GM23338 (cell line): ENCODE results near the gene CACNA2D1. TPM values are rescaled to one million over a fixed set of nuclear protein-coding genes. Genes with fewer than 3 reads are reported as not detected.

Experiments
- ATAC-seq: fragments of 200-7000 bp; cut with Tn5 transposase; 3 replicates; pipeline ENCODE4 v1.9.1; 2020
- DNase-seq: peaks from one replicate; pipeline ENCODE4 v3.0.0-alpha.2; 2015; ENCODE audit warnings: low spot score
- H2AFZ ChIP-seq: fragments of 200-600 bp; sonication (generic); 2 replicates; pipeline ENCODE4 v1.8.0; 2016; ENCODE audit warnings: antibody characterized with exemption, mild to moderate bottlenecking, moderate library complexity
- H3F3A ChIP-seq: fragments of 200-600 bp; sonication (generic); replicated peaks from 2 replicates; pipeline ENCODE4 v1.8.0; 2017; ENCODE audit warnings: antibody characterized with exemption, mixed run types, low read depth
- H3K27ac ChIP-seq: fragments of 200-600 bp; sonication (generic); 2 replicates; pipeline ENCODE4 v1.6.1; 2016; ENCODE audit warnings: low read depth
- H3K27me3 ChIP-seq: fragments of 200-600 bp; sonication (generic); 2 replicates; pipeline ENCODE4 v1.8.0; 2016; ENCODE audit warnings: mild to moderate bottlenecking, mixed run types, moderate library complexity; ENCODE audit not compliant: insufficient read depth
- H3K36me3 ChIP-seq: fragments of 200-600 bp; sonication (generic); 2 replicates; pipeline ENCODE4 v1.8.0; 2016; ENCODE audit warnings: mild to moderate bottlenecking; ENCODE audit not compliant: insufficient read depth
- H3K4me1 ChIP-seq: fragments of 200-600 bp; sonication (generic); 2 replicates; pipeline ENCODE4 v1.8.0; 2016; ENCODE audit warnings: mild to moderate bottlenecking, moderate library complexity; ENCODE audit not compliant: insufficient read depth
- H3K4me2 ChIP-seq: fragments of 200-600 bp; sonication (generic); 2 replicates; pipeline ENCODE4 v1.7.1; 2017; ENCODE audit warnings: mixed run types
- H3K4me3 ChIP-seq: fragments of 200-600 bp; sonication (generic); 2 replicates; pipeline ENCODE4 v1.6.1; 2016; ENCODE audit warnings: mixed run types
- H3K79me2 ChIP-seq: fragments of 200-600 bp; sonication (generic); replicated peaks from 2 replicates; pipeline ENCODE4 v1.8.0; 2017; ENCODE audit warnings: mild to moderate bottlenecking; ENCODE audit not compliant: insufficient read depth
- H3K9me2 ChIP-seq: fragments of 200-600 bp; sonication (generic); 2 replicates; pipeline ENCODE4 v1.8.0; 2017; ENCODE audit not compliant: insufficient read depth
- H4K20me1 ChIP-seq: fragments of 200-600 bp; sonication (generic); replicated peaks from 2 replicates; pipeline ENCODE4 v1.8.0; 2017; ENCODE audit warnings: mild to moderate bottlenecking; ENCODE audit not compliant: insufficient read depth
- H3K27ac Mint-ChIP-seq: 2 replicates; pipeline ENCODE4 v1.8.0; 2020; ENCODE audit warnings: inconsistent platforms, mild to moderate bottlenecking, moderate library complexity, mixed read lengths
- H3K27me3 Mint-ChIP-seq: 3 replicates; pipeline ENCODE4 v1.8.0; 2022; ENCODE audit warnings: low read depth, mild to moderate bottlenecking, moderate library complexity, mixed read lengths, inconsistent platforms; ENCODE audit not compliant: insufficient read depth, poor library complexity
- H3K36me3 Mint-ChIP-seq: 3 replicates; pipeline ENCODE4 v1.8.0; 2021; ENCODE audit warnings: low read depth, mild to moderate bottlenecking, inconsistent platforms, moderate library complexity, mixed read lengths
- H3K4me1 Mint-ChIP-seq: 3 replicates; pipeline ENCODE4 v1.8.0; 2020; ENCODE audit warnings: mild to moderate bottlenecking, inconsistent platforms, mixed read lengths
- H3K4me3 Mint-ChIP-seq: 3 replicates; pipeline ENCODE4 v1.8.0; 2021; ENCODE audit warnings: moderate library complexity, mild to moderate bottlenecking, inconsistent platforms, mixed read lengths
- H3K9me3 Mint-ChIP-seq: 3 replicates; pipeline ENCODE4 v1.8.0; 2020; ENCODE audit warnings: moderate library complexity, mild to moderate bottlenecking, inconsistent platforms, mixed read lengths
- CREB1 ChIP-seq: fragments of 250-450 bp; sonication (Bioruptor Pico); IDR thresholded peaks from 2 replicates; pipeline ENCODE4 v1.5.0; 2020; ENCODE audit warnings: low read depth, mild to moderate bottlenecking, moderate library complexity
- ETS1 ChIP-seq: IDR thresholded peaks from 2 replicates; pipeline ENCODE4 v1.6.1; 2016; ENCODE audit warnings: antibody characterized with exemption
- EZH2 ChIP-seq: fragments of 200-600 bp; sonication (generic); IDR thresholded peaks from one replicate; pipeline ENCODE4 v1.8.0; 2017; ENCODE audit warnings: antibody characterized with exemption, mild to moderate bottlenecking, low read depth; ENCODE audit not compliant: unreplicated experiment
- EZH2phosphoT487 ChIP-seq: fragments of 200-600 bp; sonication (generic); IDR thresholded peaks from one replicate; pipeline ENCODE4 v1.8.1; 2018; ENCODE audit warnings: antibody characterized with exemption; ENCODE audit not compliant: unreplicated experiment
- JUNB ChIP-seq: IDR thresholded peaks from one replicate; pipeline ENCODE4 v1.6.1; 2016; ENCODE audit warnings: antibody characterized with exemption; ENCODE audit not compliant: unreplicated experiment
- NANOG ChIP-seq: IDR thresholded peaks from 2 replicates; pipeline ENCODE4 v1.6.1; 2016; ENCODE audit warnings: antibody characterized with exemption, borderline replicate concordance
- POLR2AphosphoS5 ChIP-seq: IDR thresholded peaks from 2 replicates; pipeline ENCODE4 v1.6.1; 2016; ENCODE audit warnings: antibody characterized with exemption, low read depth
- STAT1 ChIP-seq: IDR thresholded peaks from one replicate; pipeline ENCODE4 v1.6.1; 2016; ENCODE audit warnings: antibody characterized with exemption; ENCODE audit not compliant: unreplicated experiment
- ZNF114 ChIP-seq: fragments of 250-450 bp; sonication (Bioruptor Pico); IDR thresholded peaks from 2 replicates; pipeline ENCODE4 v1.5.0; 2020; ENCODE audit warnings: mild to moderate bottlenecking, moderate library complexity
- ZNF331 ChIP-seq: fragments of 250-450 bp; sonication (Bioruptor Pico); IDR thresholded peaks from 2 replicates; pipeline ENCODE4 v1.5.0; 2020; ENCODE audit warnings: low read depth, mild to moderate bottlenecking, moderate library complexity
- ZNF462 ChIP-seq: fragments of 250-450 bp; sonication (Bioruptor Pico); IDR thresholded peaks from 2 replicates; pipeline ENCODE4 v1.5.0; 2020; ENCODE audit warnings: mild to moderate bottlenecking, moderate library complexity
- polyA plus RNA-seq: library from polyadenylated mRNA; unstranded; fragments of >200 nt; fragmentation: Nextera tagmentation; extraction: Ambion mirVana; gene quantifications from 2 replicates; pipeline ENCODE4 v1.2.1, GENCODE V29; 2016
- total RNA-seq: library from RNA; depleted of rRNA; stranded (reverse); fragments of >200 nt; shearing (Covaris generic); gene quantifications from 2 replicates; pipeline ENCODE4 v1.2.3, GENCODE V29; 2014
- TF ChIP-seq, protein P1 (sequence below), 2 experiments: fragments of 200-600 bp in 1 of 2; sonication (generic) in 1 of 2; conservative IDR thresholded peaks; 2 replicates each; pipeline versions ENCODE4 v1.5.1 to v1.6.1; 2016 to 2017; ENCODE audit warnings: antibody characterized with exemption in 2 of 2, low read depth in 2 of 2, mild to moderate bottlenecking in 2 of 2, moderate library complexity in 1 of 2
- TF ChIP-seq, protein P2 (sequence below): IDR thresholded peaks from one replicate; pipeline ENCODE4 v1.6.1; 2018; ENCODE audit warnings: antibody characterized with exemption; ENCODE audit not compliant: unreplicated experiment

The CACNA2D1 gene
- total and polyA plus RNA-seq, 2 experiments from 2014 or later, result 7.0 to 20.4 TPM

GRCh38 chr7:82156893-82157292 is 286.7 kb downstream of the CACNA2D1 start:
- H3K4me1 ChIP-seq, result peaks cover 8% of the 10 kb centered on the region
- H3K4me2 ChIP-seq, result no peak overlapping the region
- Mint-ChIP-seq H3K4me3 (no peak overlapping the region), H3K27ac (no peak overlapping the region), H3K4me1 (peaks cover 18% of the 10 kb centered on the region), H3K27me3 (no peaks in the 10 kb centered on the region), H3K9me3 (no peaks in the 10 kb centered on the region), H3K36me3 (no peaks in the 10 kb centered on the region)
- H3K79me2 ChIP-seq, result no peaks in the 10 kb centered on the region
- no peak overlapping the region for H3K4me3 ChIP-seq
- H4K20me1 ChIP-seq, result no peaks in the 10 kb centered on the region
- no peak overlapping the region for H2AFZ ChIP-seq
- no peaks in the 10 kb centered on the region for H3F3A ChIP-seq
- H3K9me2 ChIP-seq, result no peaks in the 10 kb centered on the region
- TF ChIP-seq ZNF114 (CRISPR knock-in tag), result no peak
- TF ChIP-seq POLR2AphosphoS5, result no peak
- no peak for TF ChIP-seq ZNF462
- TF ChIP-seq ZNF331 (CRISPR knock-in tag), result no peak
- no peak for TF ChIP-seq CREB1 (CRISPR knock-in tag)
- TF ChIP-seq JUNB, result no peak
- no peak for TF ChIP-seq STAT1
- TF ChIP-seq EZH2phosphoT487, result no peak
- TF ChIP-seq NANOG, result no peak
- no peak for TF ChIP-seq ETS1
- TF ChIP-seq EZH2, result no peak
- TF ChIP-seq, protein P1, sequence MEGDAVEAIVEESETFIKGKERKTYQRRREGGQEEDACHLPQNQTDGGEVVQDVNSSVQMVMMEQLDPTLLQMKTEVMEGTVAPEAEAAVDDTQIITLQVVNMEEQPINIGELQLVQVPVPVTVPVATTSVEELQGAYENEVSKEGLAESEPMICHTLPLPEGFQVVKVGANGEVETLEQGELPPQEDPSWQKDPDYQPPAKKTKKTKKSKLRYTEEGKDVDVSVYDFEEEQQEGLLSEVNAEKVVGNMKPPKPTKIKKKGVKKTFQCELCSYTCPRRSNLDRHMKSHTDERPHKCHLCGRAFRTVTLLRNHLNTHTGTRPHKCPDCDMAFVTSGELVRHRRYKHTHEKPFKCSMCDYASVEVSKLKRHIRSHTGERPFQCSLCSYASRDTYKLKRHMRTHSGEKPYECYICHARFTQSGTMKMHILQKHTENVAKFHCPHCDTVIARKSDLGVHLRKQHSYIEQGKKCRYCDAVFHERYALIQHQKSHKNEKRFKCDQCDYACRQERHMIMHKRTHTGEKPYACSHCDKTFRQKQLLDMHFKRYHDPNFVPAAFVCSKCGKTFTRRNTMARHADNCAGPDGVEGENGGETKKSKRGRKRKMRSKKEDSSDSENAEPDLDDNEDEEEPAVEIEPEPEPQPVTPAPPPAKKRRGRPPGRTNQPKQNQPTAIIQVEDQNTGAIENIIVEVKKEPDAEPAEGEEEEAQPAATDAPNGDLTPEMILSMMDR (conservative IDR thresholded peaks at IDR 0.05; ENCODE audit: low read depth in 2 of 2), result no peak
- TF ChIP-seq, protein P2, sequence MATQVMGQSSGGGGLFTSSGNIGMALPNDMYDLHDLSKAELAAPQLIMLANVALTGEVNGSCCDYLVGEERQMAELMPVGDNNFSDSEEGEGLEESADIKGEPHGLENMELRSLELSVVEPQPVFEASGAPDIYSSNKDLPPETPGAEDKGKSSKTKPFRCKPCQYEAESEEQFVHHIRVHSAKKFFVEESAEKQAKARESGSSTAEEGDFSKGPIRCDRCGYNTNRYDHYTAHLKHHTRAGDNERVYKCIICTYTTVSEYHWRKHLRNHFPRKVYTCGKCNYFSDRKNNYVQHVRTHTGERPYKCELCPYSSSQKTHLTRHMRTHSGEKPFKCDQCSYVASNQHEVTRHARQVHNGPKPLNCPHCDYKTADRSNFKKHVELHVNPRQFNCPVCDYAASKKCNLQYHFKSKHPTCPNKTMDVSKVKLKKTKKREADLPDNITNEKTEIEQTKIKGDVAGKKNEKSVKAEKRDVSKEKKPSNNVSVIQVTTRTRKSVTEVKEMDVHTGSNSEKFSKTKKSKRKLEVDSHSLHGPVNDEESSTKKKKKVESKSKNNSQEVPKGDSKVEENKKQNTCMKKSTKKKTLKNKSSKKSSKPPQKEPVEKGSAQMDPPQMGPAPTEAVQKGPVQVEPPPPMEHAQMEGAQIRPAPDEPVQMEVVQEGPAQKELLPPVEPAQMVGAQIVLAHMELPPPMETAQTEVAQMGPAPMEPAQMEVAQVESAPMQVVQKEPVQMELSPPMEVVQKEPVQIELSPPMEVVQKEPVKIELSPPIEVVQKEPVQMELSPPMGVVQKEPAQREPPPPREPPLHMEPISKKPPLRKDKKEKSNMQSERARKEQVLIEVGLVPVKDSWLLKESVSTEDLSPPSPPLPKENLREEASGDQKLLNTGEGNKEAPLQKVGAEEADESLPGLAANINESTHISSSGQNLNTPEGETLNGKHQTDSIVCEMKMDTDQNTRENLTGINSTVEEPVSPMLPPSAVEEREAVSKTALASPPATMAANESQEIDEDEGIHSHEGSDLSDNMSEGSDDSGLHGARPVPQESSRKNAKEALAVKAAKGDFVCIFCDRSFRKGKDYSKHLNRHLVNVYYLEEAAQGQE, result no peak
- no peak overlapping the region for H3K27ac ChIP-seq
- H3K27me3 ChIP-seq, result peaks cover 3% of the 10 kb centered on the region; the same call in 1 of the 2 replicates
- no peak for DNase-seq
- H3K36me3 ChIP-seq, result no peaks in the 10 kb centered on the region
- no peak for ATAC-seq
